NCI-H345 treated with DMSO at 0.1 percent for 48 hours (cell line): Measurements from ENCODE around the gene HSFX2.
"Not testable (repeated sequence)": the region's sequence is repeated elsewhere in the genome, so short reads cannot be mapped to it uniquely, and the experiment has no call there.

ENCODE experiments used
- DNase-seq: peaks from one replicate; lab custom pipeline; 2025; ENCODE audit not compliant: unreplicated experiment; lab: John Stamatoyannopoulos, UW

HSFX2 gene

DNA sequence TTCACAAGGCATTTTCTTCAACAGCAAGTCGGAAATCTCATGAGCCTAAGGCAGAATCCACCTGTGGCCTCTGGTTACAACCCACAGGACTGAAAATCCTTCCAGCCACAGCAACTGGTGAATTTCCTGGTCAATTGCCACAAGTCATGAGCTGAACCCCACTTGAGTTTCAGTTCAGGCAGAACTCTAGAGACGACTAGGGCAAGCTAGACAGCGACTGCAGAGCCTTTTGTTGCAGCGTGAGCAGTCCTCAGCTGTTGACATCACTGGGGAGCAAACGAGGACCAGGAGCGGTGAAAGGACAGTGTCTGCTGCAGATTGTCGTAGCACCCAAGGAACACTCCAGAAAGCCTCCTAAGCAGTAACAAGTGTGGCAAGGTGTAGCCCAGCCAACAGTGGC lies 829 bp upstream of the HSFX2 start:
- not testable (repeated sequence) for DNase-seq

DNA sequence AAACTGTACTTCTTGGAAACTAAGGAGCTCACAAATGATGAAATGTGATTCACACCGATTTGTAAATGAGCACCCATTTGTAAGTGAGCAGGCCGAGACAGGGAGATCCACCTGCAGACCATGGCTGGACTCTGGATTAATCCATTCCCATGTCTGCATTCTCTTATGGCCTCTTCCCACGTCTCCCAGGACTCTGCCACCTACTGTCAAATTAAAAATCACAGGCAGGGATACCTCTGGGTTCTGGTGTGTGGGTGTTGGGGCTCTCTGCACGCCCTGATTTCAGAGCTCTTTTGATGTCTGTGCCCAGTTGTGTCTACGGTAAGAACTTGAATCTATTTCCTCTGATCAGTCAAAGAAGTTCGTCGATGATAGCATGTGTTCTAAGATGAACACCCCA lies 4.1 kb downstream of the HSFX2 start:
- not testable (repeated sequence) for DNase-seq

DNA sequence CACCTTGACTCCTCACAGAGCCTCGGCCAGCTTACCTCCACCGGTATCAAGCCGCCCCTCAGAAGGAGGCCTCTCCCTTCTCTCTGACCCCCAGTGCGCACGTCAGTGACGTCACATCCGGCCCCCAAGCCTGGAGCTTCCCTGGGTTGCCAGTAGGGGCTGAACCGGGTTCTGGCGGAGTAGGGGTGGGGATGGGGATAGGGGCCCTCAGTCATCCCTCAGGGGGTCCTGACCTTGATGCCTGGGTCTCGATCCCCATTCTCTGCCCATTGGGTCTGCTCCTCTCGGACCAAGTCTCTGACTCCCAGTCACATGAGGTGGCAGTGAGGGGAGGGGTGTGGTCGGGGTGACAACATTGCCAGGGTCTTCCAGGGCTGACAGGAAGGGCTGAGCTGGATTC lies 7.8 kb downstream of the HSFX2 start, which contains the start of gene MAGEA9B:
MAGEA9B (minus strand) TSS at position 101 of the 400 bp plus-strand sequence. CDS start 4,280 bp downstream, outside the sequence.
- DNase-seq, result not testable (repeated sequence)

DNA sequence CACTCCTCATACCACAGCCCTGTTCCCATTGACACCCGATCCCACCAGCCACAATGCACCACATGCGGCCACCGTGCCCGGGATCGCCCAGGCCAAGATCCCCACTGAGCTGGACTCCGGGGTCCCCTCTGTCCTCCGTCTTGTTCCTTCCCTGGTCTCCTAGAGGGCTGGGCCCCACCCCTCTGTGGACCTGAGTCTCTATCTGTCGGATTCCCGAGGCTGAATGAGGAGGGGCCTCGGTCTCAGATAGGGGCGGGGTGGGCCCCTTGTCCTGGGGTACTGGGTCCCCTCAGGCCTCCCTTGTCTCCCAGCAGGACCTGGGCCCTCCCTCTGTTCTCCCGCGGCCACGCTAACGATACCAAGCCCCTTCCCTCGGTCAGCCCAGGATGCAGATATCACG lies 9.5 kb downstream of the HSFX2 start:
- not testable (repeated sequence) for DNase-seq

DNA sequence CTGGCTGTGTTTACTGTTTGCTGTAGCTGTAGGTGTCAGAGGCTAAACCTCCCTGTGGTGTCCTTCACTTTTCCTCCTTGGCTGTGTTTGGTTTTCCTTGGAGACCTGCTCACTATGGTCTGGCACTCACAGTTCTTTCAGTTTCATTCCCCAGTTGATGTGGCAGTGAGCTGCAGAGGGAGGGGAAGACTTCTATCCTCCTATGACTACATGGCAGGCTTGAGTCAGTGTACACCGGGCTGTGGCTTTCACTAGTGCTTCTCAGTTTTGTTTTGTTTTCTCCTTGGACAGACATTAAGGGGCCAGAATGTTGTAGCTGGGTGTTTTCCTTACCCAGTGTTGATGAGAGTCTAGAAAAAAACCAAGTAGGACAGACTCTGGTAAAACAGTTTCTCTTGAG lies 21.7 kb downstream of the HSFX2 start:
- not testable (repeated sequence) for DNase-seq

DNA sequence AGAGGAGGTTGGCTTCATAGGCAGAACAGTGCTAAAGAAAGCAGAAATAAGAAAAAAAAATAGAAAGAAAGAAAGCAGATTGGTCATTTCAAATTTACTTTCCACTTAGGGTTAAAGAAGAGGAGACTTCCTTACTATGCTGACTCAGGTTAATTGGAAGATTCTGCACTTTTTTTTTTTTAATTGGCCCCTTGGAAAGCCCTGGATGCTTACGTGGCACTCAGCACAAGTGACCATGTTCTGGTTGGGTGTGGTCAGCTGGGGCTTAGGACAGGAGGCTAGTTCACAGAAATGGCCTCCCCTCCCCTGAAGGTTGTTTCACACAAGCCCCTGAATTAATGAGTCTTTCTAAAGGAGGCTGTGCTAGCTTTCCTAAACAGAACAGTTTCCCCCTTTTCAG lies 22.4 kb downstream of the HSFX2 start:
- no peak for DNase-seq

DNA sequence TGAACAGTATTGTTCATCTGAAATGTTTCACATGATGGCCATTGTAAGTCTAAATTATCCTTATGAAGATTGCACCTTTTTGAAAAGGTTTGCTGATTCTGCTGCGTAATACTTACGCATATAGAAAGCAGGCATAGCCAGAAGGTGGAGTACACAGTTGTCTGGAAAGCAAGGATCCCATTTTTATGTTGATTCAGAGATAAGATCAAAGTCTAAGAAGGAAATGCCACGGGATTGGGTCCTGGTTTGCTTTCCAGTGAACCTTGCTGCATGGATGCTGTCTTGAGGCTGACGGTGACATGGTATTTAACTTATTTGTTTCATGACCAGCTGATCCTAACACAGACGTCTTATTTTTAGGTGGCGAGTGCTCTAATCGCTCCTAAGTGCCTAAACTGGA lies 23.3 kb downstream of the HSFX2 start:
- no peak for DNase-seq

DNA sequence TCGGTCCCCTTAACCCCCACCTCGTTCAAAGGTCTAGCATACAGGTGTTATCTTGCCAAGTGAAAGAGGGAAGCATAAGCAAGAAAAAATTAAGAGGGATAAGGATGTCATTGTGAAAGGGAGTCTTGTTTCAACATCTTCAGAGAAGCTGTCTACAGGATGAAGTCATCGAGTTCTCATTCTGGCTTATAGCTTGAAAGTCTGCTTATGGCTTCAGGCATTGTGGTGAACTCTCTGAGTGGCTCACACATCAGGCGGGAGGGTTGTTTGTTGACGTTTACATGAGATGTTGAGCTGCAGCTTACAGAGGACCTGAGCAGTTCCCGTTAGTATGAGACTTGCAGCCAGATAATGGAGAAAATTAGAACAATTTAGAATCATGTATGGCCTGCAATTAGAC lies 24.4 kb downstream of the HSFX2 start:
- no peak for DNase-seq

DNA sequence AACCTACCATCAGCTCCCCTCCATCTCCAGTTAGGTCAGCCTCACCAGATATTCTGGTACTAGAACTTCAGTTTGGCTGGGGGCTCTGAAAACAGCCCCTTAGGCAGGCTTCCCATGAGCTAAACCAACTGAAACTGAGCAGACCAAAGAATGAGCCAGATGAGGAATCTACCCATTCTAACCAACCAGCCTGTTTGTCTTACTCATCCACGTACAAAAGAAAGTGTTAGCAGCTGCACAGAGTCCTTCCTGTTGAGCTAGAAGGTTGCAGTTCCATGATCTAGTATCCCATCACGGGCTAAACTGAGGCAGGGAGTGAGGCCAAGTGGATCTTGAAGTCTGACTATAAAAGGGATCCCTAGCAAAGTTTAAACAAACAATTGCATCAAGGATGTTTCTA lies 25.3 kb downstream of the HSFX2 start:
- no peak for DNase-seq

DNA sequence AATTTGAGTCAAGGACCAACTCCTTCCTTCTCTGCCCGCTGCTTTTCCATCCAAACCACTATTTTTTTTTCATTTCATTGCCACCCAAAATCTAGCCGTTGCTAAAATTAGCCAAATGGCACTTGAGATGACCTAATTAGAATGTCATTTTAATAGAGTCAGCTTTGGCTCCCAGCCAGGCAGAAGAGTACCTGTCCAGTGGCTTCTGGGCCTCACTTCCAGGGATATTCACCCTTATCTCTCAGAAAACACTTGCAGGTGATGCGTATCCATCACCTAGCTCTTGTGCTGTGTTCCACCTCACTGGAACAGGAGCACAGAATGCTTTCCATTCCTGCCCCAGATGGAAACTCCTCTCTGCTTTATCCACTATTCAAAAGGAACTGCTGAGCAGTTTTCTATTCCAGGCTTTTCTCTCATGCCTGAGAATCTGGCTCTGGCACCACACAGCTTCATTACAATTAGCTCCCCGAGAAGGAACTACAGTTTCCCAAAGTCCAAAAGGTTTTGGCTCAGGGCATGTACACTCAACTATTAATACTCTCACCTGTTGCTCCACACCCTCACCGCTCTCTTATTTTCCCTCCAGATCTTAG lies 26.3 kb downstream of the HSFX2 start:
- DNase-seq, result no peak

DNA sequence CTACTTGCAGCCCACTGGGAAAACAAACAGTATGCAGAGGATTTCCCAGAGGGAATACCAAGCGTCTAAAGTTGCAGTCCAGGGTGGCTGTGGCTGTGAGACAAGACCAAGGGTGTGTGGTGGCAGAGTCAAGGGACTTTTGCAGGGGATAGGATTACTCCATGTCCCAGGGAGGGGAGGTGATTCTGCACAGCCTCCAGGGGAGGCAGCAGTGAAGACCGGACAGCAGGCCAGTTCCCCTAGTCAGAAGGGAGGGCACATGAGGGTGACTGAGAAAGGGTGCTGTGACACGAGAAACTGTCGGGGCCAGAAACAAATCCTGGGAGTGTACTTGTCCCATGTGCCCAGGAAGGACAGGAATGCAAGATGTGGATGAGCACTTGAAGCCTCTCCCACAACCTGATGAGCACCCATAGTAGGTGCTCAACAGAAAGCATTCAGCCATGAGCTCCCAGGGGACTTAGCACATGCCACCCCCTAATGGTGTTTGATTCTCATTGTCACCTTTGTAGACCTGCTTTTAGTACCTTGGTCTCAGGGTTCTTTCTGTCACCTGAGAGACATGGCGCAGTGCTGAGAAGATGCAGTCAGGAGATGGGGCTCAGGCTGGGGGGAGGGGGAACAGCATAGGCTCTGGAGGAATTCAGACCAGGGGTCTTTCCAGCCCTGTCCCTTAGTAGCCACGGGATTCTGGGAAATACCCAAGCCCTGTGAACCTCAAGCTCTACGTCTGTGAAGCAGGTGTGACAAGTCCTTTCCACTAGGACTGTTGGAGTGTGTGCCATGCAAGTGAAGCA lies 27.3 kb downstream of the HSFX2 start:
- no peak for DNase-seq

DNA sequence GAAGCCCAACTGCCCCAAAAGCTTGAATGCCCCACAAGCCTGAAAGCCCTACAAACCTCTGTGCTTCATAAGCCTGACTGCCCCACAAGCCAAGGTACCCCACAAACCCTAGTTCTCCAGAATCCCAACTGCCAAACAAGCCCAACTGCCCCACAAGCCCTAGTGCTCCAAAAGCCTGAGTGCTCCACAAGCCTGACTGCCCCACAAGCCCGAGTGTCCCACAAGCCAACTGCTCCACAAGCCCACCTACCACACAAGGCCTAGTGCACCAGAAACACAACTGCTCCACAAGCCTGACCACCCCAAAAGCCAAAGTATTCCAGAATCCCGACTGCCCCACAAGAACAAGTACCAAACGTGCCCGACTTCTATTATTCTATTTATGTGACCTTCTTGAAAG lies 31.8 kb downstream of the HSFX2 start:
- no peak for DNase-seq

DNA sequence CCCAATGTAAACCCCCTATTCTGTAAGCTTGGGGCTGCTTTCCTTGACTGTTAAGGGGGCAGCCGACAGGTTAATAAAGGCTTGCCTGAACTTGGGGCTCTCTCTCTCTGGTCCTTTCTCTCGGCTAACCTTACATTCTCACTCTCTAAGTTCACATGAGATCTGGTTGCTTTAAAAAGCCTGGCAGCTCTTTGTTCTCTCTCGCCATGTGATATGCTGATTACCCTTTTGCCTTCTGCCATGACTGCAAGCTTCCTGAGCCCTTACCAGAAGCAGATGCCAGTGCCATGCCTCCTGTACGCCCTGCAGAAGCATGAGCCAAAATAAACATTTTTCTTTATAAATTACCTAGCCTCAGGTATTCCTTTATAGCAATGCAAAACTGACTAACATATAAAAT lies 39.9 kb downstream of the HSFX2 start:
- DNase-seq, result not testable (repeated sequence)

DNA sequence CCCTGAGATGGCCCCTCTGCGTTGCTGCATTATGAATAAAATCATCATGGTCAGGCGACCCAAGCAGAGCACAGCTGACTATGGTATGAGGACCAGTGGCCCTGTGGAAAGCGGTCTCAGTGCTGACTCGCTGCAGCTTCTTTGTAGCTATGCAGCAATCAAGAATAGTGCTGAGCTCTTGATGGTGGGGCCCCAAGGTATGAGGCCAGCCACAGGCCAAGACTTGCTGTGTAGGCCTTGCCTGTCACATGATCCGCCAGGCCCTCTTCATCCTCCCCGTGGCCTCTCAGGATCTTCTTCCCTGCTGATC lies 43.2 kb downstream of the HSFX2 start:
- DNase-seq, result not testable (repeated sequence)

DNA sequence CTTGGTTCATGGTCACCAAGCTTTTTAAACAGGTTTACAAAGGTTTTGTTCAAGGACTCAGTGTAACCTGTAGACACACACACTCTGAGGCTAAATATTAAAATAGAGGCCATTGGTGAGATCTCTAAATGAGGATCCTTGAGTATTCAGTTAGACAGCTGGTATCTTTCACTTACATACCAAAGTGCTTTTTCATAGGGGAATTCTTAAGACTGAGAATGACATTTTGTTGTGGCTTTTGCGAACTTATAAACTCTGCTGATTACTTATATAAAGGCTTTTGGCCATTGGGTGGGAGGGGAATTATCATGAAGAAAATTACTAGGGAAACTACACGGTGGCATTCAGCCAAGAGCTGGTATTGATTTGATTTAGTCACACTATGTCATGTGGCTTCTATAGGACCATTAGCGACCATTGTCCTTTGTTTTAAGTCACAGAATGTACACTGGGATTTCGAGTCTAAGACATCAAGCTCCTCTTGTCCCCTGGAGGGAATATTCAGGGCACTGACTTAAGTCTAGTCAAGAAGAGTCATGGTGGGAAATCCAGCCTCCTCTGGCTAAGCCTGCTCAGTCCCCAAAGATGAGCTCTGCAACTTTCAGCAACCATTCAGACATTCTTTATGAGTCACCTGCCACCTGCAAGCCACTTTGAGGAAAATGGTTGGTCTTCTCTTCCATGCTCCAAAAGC lies 43.7 kb downstream of the HSFX2 start:
- not testable (repeated sequence) for DNase-seq

DNA sequence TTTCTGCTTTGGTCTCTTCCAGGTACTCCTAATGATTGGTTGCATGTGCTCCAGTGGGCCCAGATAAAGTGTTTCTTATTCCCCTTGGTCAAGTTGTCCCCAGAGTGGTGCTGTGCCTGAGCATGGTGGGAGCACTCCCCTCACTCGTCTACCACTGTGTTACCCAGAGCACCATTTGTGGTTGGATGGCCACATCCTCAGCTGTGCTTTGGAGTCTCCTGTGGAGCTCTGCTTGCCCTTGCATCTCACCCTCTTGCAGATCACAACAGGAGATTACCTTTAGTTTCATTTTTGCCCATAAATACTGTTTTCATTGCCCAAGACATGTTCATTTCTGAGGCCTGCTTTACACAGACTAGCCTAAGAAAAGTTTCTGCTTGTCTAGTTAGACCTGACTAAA lies 44.7 kb downstream of the HSFX2 start:
- DNase-seq, result not testable (repeated sequence)

DNA sequence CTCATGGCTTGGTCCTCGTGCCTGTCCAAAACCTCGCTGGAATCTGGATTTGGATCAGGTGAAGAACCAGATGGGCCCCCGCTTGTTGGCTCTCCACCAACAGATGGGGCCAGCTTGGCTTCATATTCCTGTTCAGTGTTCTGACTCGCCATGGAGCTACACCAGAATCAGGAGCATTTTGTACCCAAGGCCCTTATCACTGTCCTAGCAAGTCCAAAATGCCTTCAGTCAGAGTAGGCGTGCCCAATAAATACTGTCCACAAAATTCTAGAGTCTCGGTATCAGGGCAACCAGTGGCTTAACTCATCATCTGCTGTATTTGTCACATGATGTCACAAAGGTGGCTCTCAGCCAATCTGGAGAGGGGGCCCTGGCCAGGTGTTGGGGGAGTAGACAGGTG lies 45.4 kb downstream of the HSFX2 start, which contains the start of gene HSFX3:
HSFX3 (minus strand) TSS at position 224 of the 400 bp plus-strand sequence; CDS start at position 152, 72 bp downstream.
- DNase-seq, result not testable (repeated sequence)

DNA sequence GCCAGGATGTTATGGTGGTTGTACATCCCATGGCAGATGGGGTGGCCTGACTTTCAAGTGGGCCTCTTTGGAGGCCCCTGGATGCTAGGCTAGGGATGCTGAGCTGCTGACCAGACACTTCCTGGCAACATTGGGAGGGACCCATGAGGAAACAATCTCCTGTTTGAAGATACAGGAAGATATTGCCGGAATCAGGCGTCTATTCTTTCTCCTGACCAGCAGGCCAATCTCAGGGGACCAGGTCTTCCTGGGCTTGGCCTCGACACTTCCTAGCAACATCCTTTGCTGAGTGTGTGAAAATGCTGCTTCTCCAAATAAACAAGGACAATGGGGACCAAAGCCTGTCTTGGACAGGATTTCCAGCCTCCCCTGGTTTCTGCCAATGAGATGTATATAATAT lies 47.3 kb downstream of the HSFX2 start:
- DNase-seq, result not testable (repeated sequence)

DNA sequence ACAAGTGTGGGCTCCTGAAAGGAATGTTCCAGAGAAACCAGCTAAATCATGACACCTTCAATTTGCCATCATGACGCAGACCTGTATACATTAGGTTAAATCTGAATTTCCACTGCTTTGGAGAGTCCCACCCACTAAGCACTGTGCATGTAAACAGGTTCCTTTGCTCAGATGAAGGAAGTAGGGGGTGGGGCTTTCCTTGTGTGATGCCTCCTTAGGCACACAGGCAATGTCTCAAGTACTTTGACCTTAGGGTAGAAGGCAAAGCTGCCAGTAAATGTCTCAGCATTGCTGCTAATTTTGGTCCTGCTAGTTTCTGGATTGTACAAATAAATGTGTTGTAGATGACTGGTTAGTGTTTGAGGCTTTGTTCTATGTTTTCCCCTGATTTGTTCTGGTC lies 48.2 kb downstream of the HSFX2 start:
- DNase-seq, result not testable (repeated sequence)

DNA sequence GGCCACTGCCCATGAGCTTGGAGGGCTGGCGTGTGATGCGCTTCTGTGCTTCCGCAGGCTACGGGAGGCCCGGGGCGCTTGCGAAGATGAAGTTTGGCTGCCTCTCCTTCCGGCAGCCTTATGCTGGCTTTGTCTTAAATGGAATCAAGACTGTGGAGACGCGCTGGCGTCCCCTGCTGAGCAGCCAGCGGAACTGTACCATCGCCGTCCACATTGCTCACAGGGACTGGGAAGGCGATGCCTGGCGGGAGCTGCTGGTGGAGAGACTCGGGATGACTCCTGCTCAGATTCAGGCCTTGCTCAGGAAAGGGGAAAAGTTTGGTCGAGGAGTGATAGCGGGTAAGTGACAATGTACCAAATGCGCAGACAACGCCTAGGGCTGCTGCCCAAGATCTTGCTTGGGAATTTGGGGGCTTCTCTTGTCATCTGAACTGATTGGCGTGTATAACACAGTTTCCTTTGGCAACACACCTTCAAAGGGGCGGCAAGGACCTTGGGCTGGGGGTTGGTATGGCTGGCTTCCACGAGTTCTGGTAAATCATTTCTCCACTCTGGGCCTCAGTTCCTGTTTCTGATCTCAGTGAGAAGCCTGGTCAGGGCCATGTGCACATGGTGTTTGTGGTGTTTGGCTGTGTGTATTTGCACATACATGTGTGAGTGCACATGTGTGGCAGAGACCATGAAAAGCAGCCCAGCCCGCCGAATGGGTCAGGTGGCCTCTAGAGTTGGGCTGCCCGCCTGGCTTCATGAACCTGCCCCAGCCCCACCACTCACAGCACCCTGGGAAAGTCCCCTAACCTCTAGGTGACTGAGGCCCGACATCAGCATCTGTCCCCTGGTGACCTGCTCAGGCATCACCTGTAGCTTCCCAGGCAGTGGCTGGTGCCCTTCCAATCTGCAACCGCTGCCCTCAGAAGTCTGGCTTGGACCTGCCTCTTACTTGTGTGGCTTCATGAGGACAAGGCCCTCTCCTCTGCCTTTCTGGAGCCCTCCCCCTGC lies 49.3 kb downstream of the HSFX2 start:
- not testable (repeated sequence) for DNase-seq
